GM12892 (cell line): ENCODE measurements around the gene DDN.

ENCODE experiments used
- DNase-seq: peaks from one replicate; pipeline ENCODE4 v3.0.0; 2011; ENCODE audit not compliant: insufficient read length
- FAIRE-seq: peaks from 2 replicates; lab custom pipeline; 2011; peaks lifted over from hg19 to GRCh38; lab: Jason Lieb, UNC
- POLR2A ChIP-seq: IDR thresholded peaks from 2 replicates; pipeline ENCODE4 v1.6.1; 2011; ENCODE audit warnings: low read depth, low read length, control low read depth
- POLR2AphosphoS5 ChIP-seq: IDR thresholded peaks from 2 replicates; pipeline ENCODE4 v1.6.1; 2011; ENCODE audit warnings: low read depth, low read length, control low read depth
- TAF1 ChIP-seq: IDR thresholded peaks from 2 replicates; pipeline ENCODE4 v1.6.1; 2011; ENCODE audit warnings: low read depth, mild to moderate bottlenecking, control low read depth, low read length, borderline replicate concordance

The DDN gene

DNA sequence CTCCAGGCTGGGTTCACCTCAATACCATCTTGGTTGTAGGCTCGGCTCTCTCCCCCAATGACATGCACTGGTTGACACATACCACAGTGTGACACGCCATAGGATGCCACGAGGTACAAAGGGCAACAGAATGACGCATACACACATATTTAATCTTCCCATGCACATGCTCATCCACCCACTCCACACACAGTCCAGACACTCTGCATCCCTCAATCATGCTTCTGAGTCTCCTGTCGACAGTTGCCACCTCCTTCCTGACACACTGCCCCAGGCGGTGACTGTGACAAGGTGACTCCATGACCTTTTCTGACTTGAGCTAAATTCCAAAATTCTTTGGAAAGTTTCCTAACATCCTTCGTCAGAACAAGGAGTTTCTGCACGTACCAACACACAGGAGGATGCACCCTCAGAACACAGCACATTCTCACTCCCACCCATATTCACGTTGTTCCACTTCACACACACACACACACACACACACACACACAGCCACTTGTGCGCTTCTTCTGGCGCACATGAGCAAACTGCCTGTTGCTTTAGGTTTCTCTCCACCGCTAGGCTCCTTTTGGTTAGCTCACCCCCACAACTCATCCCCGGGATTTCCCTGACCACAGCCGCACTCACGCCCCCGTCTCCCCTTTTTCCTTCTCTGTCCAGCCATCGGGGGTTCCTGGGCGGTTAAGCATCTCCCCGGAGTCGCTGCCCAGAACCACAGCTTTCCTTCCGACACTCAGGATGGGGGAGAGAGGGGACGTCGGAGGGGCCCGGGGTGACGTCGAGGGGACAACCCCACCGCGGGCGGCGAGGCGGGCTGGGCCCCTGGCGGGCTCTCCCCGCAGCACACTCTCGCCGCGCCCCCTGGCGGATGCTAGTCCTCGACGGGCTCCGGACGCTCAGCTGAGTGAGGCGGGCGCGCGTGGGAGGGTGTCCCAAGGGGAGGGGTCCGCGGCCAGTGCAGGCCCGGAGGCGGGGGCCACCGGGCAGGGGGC is 21.6 kb downstream of the DDN start:
- peak; percentile 89 for DNase-seq
- TF ChIP-seq POLR2AphosphoS5: no peak
- TF ChIP-seq POLR2A: no peak
- no peak for TF ChIP-seq TAF1
- peak; percentile 90 for FAIRE-seq

DNA sequence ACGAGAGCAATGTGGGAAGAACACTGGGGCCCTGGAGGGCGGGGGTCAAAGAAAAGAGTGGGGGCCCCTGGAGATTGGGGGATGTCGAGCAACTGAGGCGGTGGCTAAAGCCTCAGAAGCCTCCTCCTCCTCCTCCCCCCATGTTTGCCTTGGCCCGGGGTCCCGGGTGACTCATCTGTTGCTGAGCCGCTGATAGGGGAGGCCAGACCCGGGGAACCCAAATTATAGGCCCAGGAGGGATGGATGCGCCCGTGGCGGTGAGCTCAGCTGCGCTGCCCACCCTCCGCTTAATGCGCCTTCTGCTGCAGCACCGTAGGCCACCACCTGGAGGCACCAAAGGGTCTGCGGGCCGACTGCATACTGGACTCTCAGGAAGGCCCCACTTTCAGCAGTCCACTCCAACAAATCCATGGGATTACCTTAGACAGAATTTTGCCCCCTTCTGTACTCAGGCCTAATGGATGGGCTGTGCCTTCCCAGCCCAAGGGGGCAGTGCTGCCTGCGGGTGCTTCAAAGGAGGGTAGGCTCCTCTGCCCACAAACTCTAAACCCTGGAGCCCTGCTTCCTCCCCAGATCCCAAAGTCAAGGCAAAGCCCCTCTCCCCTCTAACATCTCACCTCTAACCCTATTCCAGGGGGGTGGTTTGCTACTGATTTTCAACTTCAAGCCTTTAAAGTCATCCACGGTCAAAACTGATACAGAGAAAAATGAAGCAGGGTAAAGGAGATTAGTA is 25.1 kb downstream of the DDN start:
- TF ChIP-seq TAF1: no peak
- TF ChIP-seq POLR2AphosphoS5: no peak
- TF ChIP-seq POLR2A: no peak
- FAIRE-seq: no peak
- DNase-seq: no peak

DNA sequence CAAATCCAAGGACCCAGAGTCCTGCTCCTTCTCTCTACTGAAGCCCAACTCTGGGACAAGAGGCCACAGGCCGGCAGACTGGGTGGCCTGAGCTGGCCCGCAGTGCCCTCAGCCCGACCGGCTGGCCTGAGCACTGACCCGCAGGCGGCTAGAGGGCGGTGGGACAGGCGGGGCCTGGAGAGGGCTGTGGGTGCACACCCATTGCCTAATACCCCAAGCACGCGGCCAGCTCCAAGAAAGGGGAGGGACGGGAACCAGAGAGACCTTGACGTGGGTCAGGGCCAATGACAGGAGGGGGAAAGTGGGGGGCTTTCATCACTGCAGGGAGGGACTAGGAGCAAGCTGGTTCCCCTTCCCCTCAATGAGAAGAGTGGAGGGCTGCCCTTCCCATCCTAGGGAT is 25.6 kb downstream of the DDN start:
- FAIRE-seq: no peak
- DNase-seq: no peak
- TF ChIP-seq POLR2AphosphoS5: no peak
- no peak for TF ChIP-seq POLR2A
- no peak for TF ChIP-seq TAF1

- TF ChIP-seq POLR2A (no peak), POLR2AphosphoS5 (no peak)
- DNase-seq (no peak), FAIRE-seq (no peak)
Observed at GRCh38 chr12:48972952-48973483, 26.2 kb downstream of the DDN start.

GRCh38 chr12:48972213-48972951 is 26.8 kb downstream of the DDN start:
- DNase-seq (no peak), FAIRE-seq (no peak)
- no peak for TF ChIP-seq TAF1
- no peak for TF ChIP-seq POLR2AphosphoS5
- TF ChIP-seq POLR2A: no peak

DNA sequence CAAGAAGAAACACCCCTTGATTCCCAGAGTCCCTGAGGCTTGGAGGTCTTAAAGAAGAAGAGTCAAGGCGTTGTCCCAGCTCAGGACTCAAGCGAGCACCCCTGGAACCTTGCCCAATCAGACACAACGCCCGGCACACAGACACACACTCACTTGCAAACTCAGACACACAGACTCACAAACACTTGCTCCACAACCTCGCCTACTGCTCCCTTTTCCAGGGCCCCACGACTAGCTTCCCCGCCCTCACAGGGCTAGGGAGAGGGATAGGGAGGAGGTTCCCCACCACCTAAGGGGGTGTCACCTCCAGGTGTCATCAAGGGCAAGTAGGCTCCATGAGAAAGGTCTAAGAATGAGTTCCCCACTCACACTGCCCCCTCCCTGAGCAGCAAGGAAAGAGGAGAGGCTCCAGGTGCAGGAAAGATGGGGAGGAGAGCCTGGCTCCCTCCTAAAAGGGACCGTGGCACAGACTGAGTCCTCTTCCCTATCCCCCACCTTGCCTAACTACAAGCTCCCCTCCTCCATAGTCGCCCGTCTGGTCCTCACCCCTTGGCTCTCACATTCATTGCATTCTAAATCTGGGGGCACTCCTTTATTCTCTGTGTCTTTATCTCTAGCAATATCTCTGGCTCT is 28.4 kb downstream of the DDN start:
- no peak for TF ChIP-seq POLR2AphosphoS5
- TF ChIP-seq POLR2A: no peak
- no peak for TF ChIP-seq TAF1
- FAIRE-seq (peak; percentile 17), DNase-seq (no peak)

- no peak for TF ChIP-seq TAF1
- TF ChIP-seq POLR2AphosphoS5: no peak
- FAIRE-seq (peak; percentile 85), DNase-seq (no peak)
Observed at GRCh38 chr12:48969833-48970701, 29.1 kb downstream of the DDN start.

- TF ChIP-seq POLR2AphosphoS5 (no peak), POLR2A (no peak), TAF1 (no peak)
- DNase-seq: no peak
- FAIRE-seq: no peak
Observed at GRCh38 chr12:48969160-48969771, 29.9 kb downstream of the DDN start.

DNA sequence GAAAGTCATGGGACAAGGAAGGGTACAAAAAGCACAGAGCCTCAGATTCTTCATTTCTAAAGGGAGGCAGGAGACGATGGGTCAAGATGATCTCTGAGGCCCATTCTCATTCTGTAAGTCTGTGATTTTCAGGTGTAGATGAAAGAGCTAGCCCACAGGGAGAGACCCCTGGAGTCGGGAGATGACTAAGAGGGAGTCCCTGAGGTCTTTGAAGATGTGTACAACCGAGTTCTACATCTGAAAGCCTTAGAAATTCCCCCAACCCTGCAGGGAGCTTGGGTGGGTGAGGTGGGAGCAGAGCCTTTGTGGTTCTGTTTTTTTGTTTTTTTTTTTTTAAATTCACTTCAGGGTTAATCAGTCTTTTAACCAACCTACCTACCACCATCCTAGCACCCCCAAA is 30.7 kb downstream of the DDN start:
- FAIRE-seq: no peak
- no peak for DNase-seq
- no peak for TF ChIP-seq POLR2A
- no peak for TF ChIP-seq TAF1
- TF ChIP-seq POLR2AphosphoS5: no peak
